Neural crest cell (in vitro differentiated cells): Measurements from ENCODE around the gene AFAP1L2. TPM values are rescaled to one million over a fixed set of nuclear protein-coding genes. Genes with fewer than 3 reads are reported as not detected.

Experiments
- DNase-seq: peaks from one replicate; pipeline ENCODE4 v3.0.0; 2021; ENCODE audit warnings: low read depth, mixed read lengths, low spot score
- H3K27ac Mint-ChIP-seq: one replicate; pipeline ENCODE4 v1.8.0; 2021; ENCODE audit warnings: mild to moderate bottlenecking, mixed read lengths; ENCODE audit not compliant: unreplicated experiment
- H3K27me3 Mint-ChIP-seq: 2 replicates; pipeline ENCODE4 v1.8.0; 2021; ENCODE audit warnings: low read depth, mild to moderate bottlenecking, mixed read lengths
- H3K36me3 Mint-ChIP-seq: 2 replicates; pipeline ENCODE4 v1.8.0; 2021; ENCODE audit warnings: low read depth, mild to moderate bottlenecking, mixed read lengths
- H3K4me1 Mint-ChIP-seq: 2 replicates; pipeline ENCODE4 v1.8.0; 2021; ENCODE audit warnings: mixed read lengths
- H3K4me3 Mint-ChIP-seq: one replicate; pipeline ENCODE4 v1.8.0; 2021; ENCODE audit warnings: mild to moderate bottlenecking, mixed read lengths
- H3K9me3 Mint-ChIP-seq: 2 replicates; pipeline ENCODE4 v1.8.0; 2021; ENCODE audit warnings: mixed read lengths
- total RNA-seq: library from RNA; stranded (reverse); gene quantifications from 2 replicates; pipeline ENCODE4 v1.2.1, GENCODE V29; 2021
- TF ChIP-seq, protein P1 (sequence below): fragments of 200-600 bp; sonication (generic); conservative IDR thresholded peaks from 2 replicates; pipeline ENCODE4 v1.5.0; 2021; ENCODE audit warnings: antibody characterized with exemption, mild to moderate bottlenecking

AFAP1L2 gene
- total RNA-seq, 1 donor from 2014 or later, result 72.1 TPM

GRCh38 chr10:114359041-114359952 is 45.0 kb downstream of the AFAP1L2 start:
- H3K36me3 Mint-ChIP-seq, result peaks cover 2% of the 10 kb centered on the region
- no peak overlapping the region for H3K4me3 Mint-ChIP-seq
- TF ChIP-seq, protein P1, sequence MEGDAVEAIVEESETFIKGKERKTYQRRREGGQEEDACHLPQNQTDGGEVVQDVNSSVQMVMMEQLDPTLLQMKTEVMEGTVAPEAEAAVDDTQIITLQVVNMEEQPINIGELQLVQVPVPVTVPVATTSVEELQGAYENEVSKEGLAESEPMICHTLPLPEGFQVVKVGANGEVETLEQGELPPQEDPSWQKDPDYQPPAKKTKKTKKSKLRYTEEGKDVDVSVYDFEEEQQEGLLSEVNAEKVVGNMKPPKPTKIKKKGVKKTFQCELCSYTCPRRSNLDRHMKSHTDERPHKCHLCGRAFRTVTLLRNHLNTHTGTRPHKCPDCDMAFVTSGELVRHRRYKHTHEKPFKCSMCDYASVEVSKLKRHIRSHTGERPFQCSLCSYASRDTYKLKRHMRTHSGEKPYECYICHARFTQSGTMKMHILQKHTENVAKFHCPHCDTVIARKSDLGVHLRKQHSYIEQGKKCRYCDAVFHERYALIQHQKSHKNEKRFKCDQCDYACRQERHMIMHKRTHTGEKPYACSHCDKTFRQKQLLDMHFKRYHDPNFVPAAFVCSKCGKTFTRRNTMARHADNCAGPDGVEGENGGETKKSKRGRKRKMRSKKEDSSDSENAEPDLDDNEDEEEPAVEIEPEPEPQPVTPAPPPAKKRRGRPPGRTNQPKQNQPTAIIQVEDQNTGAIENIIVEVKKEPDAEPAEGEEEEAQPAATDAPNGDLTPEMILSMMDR, result no peak
- peaks cover 20% of the 10 kb centered on the region for H3K4me1 Mint-ChIP-seq
- H3K9me3 Mint-ChIP-seq, result no peaks in the 10 kb centered on the region
- no peak for DNase-seq
- no peaks in the 10 kb centered on the region for H3K27me3 Mint-ChIP-seq
- no peak overlapping the region for H3K27ac Mint-ChIP-seq

GRCh38 chr10:114357515-114357996 is 46.7 kb downstream of the AFAP1L2 start:
- peaks cover 3% of the 10 kb centered on the region for H3K36me3 Mint-ChIP-seq
- H3K9me3 Mint-ChIP-seq, result no peaks in the 10 kb centered on the region
- H3K4me3 Mint-ChIP-seq, result no peak overlapping the region
- TF ChIP-seq, protein P1, result no peak
- H3K27ac Mint-ChIP-seq, result no peak overlapping the region
- H3K4me1 Mint-ChIP-seq, result peaks cover 23% of the 10 kb centered on the region
- no peak for DNase-seq
- H3K27me3 Mint-ChIP-seq, result no peaks in the 10 kb centered on the region

DNA sequence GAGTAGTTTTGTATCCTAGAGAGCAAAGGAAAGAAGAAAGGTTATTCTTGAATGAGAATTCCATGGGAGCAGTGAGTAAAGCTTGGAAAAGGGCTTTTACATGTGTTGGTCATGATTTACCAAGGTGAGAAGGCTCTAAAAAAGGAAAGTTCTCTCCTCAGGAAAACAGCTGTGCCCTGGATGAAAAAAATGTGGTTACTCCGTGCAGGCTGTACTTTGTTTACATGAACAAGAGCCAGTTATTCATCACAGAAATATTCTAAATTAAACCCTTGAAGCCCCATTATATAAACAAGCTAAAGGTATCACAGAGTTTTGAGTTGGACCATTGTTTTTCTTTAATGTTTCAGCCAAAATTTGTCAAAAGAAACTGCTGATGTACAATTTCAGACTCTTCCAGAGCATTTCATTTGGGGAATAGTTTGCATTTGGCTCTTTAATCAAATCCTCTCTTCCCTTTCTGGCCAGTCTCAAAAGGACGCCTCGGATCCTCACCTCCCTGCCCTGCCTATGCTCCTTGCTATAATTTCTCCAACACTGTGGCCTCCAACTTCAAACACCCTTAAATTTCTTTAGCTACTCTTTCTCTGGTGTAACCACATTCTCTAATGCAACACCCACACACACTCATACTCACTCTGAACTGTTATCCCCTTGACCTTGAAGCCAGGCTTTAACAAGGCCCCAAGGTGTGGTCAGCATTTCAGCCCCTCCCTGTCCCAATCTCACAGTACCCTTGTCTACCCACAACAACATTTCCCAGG is 47.4 kb downstream of the AFAP1L2 start:
- peak overlapping the region; percentile 39 for H3K27ac Mint-ChIP-seq
- TF ChIP-seq, protein P1, result no peak
- no peaks in the 10 kb centered on the region for H3K27me3 Mint-ChIP-seq
- no peak for DNase-seq
- H3K9me3 Mint-ChIP-seq, result no peaks in the 10 kb centered on the region
- H3K4me3 Mint-ChIP-seq, result no peak overlapping the region
- peaks cover 3% of the 10 kb centered on the region for H3K36me3 Mint-ChIP-seq
- H3K4me1 Mint-ChIP-seq, result peaks cover 26% of the 10 kb centered on the region

DNA sequence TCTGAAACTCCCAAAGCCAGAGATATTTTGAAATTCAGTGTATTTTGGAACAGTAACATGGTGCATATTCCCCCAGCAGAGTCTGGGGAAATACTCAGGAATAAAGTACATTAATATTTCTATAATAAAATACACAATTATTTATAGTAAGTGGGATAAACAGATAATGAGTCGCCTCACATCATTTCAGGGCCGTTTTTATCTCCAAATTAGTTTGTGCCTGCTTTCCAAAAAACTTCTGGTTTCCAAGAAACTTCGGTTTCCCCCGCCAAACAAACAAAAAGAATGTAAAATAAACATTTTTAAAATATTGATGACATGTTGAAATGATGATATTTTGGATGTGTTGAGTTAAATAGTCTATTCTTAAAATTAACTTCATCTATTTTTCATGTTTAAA is 48.2 kb downstream of the AFAP1L2 start:
- Mint-ChIP-seq H3K9me3 (no peaks in the 10 kb centered on the region), H3K36me3 (peaks cover 3% of the 10 kb centered on the region), H3K4me3 (no peak overlapping the region), H3K4me1 (peaks cover 34% of the 10 kb centered on the region), H3K27me3 (no peaks in the 10 kb centered on the region), H3K27ac (no peak overlapping the region)
- TF ChIP-seq, protein P1, result no peak
- no peak for DNase-seq

- H3K36me3 Mint-ChIP-seq, result peaks cover 3% of the 10 kb centered on the region
- no peak for DNase-seq
- H3K9me3 Mint-ChIP-seq, result no peaks in the 10 kb centered on the region
- peaks cover 49% of the 10 kb centered on the region for H3K4me1 Mint-ChIP-seq
- TF ChIP-seq, protein P1, result no peak
- H3K27ac Mint-ChIP-seq, result no peak overlapping the region
- H3K4me3 Mint-ChIP-seq, result no peak overlapping the region
- no peaks in the 10 kb centered on the region for H3K27me3 Mint-ChIP-seq
Measured at GRCh38 chr10:114353383-114353782, 50.9 kb downstream of the AFAP1L2 start.
